ENCODE data around the gene RTN4. TPM values are rescaled to one million over a fixed set of nuclear protein-coding genes. Genes with fewer than 3 reads are reported as not detected.

RTN4 gene
- total RNA-seq, 4 donors from 2014 or later = 183 to 259 (median 244) TPM

DNA sequence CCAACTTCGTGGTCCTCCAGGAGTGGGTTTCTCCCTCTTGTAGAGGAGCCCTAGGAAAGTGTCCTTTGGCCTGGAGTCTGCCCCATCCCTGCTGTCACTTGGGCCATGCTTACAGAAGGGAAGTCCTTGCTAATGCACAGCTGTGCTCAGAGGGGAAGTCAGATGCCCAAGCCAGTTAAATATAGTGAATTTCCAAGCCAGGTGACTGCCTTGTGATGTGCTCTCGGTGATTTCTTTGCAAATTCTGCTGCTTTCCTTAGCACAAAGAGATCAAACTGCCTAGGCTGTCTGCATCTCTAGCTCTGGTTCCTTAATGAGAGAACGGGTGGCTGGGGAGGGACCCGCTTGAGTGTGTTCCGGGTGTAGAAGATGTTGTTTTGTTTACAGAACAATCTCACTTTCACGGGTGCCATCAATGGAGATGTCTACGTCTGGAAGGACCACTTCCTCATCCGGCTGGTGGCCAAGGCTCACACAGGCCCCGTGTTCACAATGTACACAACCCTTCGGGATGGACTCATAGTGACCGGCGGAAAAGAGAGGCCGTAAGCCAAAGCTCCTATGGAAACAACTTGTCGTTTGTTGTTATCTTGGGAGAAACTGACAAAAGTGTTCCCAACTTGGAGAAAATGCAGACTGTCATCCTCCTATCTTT is 91.4 kb downstream of the RTN4 start:
- in situ Hi-C loops (cut with MboI; ENCODE audit: low sequenced_read_pairs in 4 of 4) (no loop called here), intact Hi-C loops (cut with DNase I; ENCODE audit: low total_unique reads) (no loop called here)
- ATAC-seq (no peak), DNase-seq (no peak)
- no peaks in the 10 kb centered on the region for H3K27me3 ChIP-seq
- H3K4me1 ChIP-seq = peaks cover 7 to 15% of the 10 kb centered on the region in 2 donors
- no peaks in the 10 kb centered on the region for H3K36me3 ChIP-seq
- no peak overlapping the region for H3K4me3 ChIP-seq
- no peak for TF ChIP-seq POLR2A (IDR thresholded peaks at IDR 0.05)
- TF ChIP-seq, protein P1, sequence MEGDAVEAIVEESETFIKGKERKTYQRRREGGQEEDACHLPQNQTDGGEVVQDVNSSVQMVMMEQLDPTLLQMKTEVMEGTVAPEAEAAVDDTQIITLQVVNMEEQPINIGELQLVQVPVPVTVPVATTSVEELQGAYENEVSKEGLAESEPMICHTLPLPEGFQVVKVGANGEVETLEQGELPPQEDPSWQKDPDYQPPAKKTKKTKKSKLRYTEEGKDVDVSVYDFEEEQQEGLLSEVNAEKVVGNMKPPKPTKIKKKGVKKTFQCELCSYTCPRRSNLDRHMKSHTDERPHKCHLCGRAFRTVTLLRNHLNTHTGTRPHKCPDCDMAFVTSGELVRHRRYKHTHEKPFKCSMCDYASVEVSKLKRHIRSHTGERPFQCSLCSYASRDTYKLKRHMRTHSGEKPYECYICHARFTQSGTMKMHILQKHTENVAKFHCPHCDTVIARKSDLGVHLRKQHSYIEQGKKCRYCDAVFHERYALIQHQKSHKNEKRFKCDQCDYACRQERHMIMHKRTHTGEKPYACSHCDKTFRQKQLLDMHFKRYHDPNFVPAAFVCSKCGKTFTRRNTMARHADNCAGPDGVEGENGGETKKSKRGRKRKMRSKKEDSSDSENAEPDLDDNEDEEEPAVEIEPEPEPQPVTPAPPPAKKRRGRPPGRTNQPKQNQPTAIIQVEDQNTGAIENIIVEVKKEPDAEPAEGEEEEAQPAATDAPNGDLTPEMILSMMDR (IDR thresholded peaks at IDR 0.05 in 4 of 5, conservative IDR thresholded peaks at IDR 0.05 in 1 of 5) = no peak
- no peak overlapping the region for H3K27ac ChIP-seq
- no peaks in the 10 kb centered on the region for H3K9me3 ChIP-seq

DNA sequence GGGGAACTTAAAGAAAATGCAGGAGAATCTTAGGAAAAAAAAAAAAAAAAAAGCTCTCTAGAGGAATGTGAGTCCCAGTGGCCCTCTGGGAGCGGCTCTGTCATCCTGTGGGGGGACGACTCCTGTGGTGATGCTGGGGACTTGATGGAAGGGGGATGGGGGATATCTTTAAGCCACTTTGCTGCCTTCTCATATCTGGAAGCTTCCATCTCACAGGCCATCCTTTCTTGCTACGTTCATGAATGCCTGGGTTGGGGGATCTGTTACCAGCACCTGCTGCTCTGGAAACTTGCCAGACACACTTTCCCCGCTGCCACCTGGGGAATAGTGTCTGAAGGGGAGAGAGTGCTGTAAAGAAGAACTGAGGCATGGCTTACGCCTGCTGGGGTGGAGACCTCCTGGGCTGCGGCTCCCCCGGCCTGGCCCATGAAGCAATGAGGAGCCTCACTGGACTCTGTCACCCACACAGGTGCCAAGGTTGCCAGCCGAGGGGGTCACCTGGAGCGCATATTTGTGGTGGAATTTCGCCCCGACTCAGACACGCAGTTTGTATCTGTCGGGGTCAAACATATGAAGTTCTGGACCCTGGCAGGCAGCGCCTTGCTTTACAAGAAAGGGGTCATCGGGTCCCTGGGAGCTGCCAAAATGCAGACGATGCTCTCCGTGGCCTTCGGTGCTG is 92.8 kb downstream of the RTN4 start:
- DNase-seq (no peak), ATAC-seq (no peak)
- Histone ChIP-seq H3K4me3 (no peak overlapping the region), H3K27me3 (no peaks in the 10 kb centered on the region), H3K4me1 (peaks cover 0 to 2% of the 10 kb centered on the region in 2 donors), H3K36me3 (no peaks in the 10 kb centered on the region), H3K9me3 (no peaks in the 10 kb centered on the region), H3K27ac (no peak overlapping the region)
- in situ Hi-C loops (cut with MboI; ENCODE audit: low sequenced_read_pairs in 4 of 4) = no loop called here
- TF ChIP-seq, protein P1 (IDR thresholded peaks at IDR 0.05 in 4 of 5, conservative IDR thresholded peaks at IDR 0.05 in 1 of 5) = no peak
- no peak for TF ChIP-seq POLR2A (IDR thresholded peaks at IDR 0.05)
- intact Hi-C loops (cut with DNase I; ENCODE audit: low total_unique reads) = no loop called here

DNA sequence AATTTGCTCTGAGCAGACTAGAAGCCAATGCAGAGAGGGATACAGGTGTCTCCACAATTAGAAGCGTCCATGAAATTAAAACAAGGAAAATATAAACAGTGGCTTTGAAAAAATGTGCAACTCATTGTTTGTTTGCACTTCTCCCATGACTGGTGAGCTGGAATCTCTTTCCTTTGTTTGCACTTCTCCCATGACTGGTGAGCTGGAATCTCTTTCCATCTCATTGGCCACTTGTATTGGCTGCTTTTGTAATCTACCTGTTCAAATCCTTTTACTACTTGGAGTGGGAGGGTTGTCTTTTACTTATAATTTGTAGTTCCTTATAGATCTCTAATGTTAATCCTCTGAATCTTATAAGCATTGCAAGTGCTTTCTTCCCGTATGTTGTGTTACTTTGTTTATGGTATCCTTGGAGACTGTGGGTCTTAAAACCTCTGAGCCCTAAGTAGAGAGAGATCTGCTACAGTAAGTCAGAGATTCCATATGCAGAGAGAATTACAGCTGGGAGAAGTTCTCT is 94.1 kb downstream of the RTN4 start:
- in situ Hi-C loops (cut with MboI; ENCODE audit: low sequenced_read_pairs in 4 of 4) = no loop called here
- DNase-seq = no peak
- no peak for ATAC-seq
- TF ChIP-seq POLR2A (IDR thresholded peaks at IDR 0.05) = no peak
- TF ChIP-seq, protein P1 (IDR thresholded peaks at IDR 0.05 in 4 of 5, conservative IDR thresholded peaks at IDR 0.05 in 1 of 5) = no peak
- H3K4me1 ChIP-seq = no peaks in the 10 kb centered on the region
- no peak overlapping the region for H3K27ac ChIP-seq
- no peak overlapping the region for H3K4me3 ChIP-seq
- intact Hi-C loops (cut with DNase I; ENCODE audit: low total_unique reads) = no loop called here
- H3K9me3 ChIP-seq = no peaks in the 10 kb centered on the region
- no peaks in the 10 kb centered on the region for H3K27me3 ChIP-seq
- no peaks in the 10 kb centered on the region for H3K36me3 ChIP-seq

DNA sequence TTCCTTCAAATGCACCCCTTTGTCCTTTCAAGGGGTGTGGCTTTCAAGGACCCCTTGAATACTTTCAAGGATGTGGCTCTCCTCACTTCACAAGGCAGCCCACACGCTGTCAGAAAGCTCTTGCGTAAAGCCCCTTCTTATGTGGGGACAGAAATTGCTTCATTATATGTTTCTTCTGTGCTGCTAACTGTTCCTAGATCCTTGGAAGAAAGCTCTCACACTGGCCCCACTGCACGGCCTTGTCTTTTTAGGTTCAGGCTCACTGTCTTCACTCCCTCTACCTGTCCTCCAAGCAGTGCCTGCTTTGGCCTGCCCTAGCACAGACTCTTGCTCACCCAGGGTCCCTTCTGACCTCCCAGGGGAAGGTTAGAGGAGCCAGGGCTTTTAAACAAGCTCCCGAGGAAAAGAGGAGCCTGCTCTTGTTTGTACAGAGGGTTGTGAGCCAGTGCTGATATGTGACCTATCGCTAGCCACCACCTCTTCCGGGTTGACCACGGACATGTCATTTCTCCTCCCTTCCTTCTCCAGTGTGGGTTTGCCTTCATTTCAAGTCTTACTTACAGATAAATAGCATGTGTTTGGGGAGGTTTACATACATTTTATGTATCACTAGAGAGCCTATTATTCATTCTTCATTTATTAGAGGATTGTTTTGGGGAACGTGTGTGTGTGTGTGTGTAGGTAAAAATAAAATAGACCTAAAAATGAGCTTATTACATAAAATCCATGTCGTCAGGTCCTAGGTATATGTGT is 94.7 kb downstream of the RTN4 start:
- no peaks in the 10 kb centered on the region for H3K27me3 ChIP-seq
- intact Hi-C loops (cut with DNase I; ENCODE audit: low total_unique reads) (no loop called here), in situ Hi-C loops (cut with MboI; ENCODE audit: low sequenced_read_pairs in 4 of 4) (no loop called here)
- no peak for TF ChIP-seq POLR2A (IDR thresholded peaks at IDR 0.05)
- TF ChIP-seq, protein P1 (IDR thresholded peaks at IDR 0.05 in 4 of 5, conservative IDR thresholded peaks at IDR 0.05 in 1 of 5) = no peak
- H3K9me3 ChIP-seq = no peaks in the 10 kb centered on the region
- no peak for ATAC-seq
- DNase-seq = no peak
- H3K4me3 ChIP-seq = no peak overlapping the region
- no peaks in the 10 kb centered on the region for H3K4me1 ChIP-seq
- no peaks in the 10 kb centered on the region for H3K36me3 ChIP-seq
- H3K27ac ChIP-seq = no peak overlapping the region

All from gastrocnemius medialis (tissue), 4 donors.